HCT116 (cell line): ENCODE results near the gene KANSL1. TPM values are rescaled to one million over a fixed set of nuclear protein-coding genes. Genes with fewer than 3 reads are reported as not detected.
"Not testable (repeated sequence)": the region's sequence is repeated elsewhere in the genome, so short reads cannot be mapped to it uniquely, and the experiment has no call there.

ENCODE experiments used
- ATAC-seq: fragments of 200-7000 bp; cut with Tn5 transposase; 2 replicates; pipeline ENCODE4 v1.9.1; 2020; ENCODE audit warnings: mild to moderate bottlenecking, moderate library complexity
- BruUV-seq: library from RNA; stranded (reverse); fragments of 400-500 nt; replicated peaks from 2 replicates; lab custom pipeline; 2021; lab: Mats Ljungman, UMichigan
- CTCF ChIA-PET: fragments of 300-600 bp; sonication (Branson Sonifier 250); formaldehyde crosslinking; loops from one replicate; lab custom pipeline; 2021; ENCODE audit warnings: antibody characterized with exemption; lab: Charles Lee
- POLR2A ChIA-PET: fragments of 300-600, 350-600 bp; sonication (Branson Sonifier 250); formaldehyde crosslinking; loops from one replicate; lab custom pipeline; 2021; ENCODE audit warnings: antibody characterized with exemption; lab: Charles Lee
- RAD21 ChIA-PET, 2 experiments: fragments of 300-600 bp; sonication (Branson Sonifier 250); formaldehyde crosslinking; loops; one replicate each; lab custom pipeline; 2023; ENCODE audit warnings: low total read pairs in 2 of 2; ENCODE audit not compliant: uncharacterized antibody in 2 of 2, unreplicated experiment in 2 of 2, low non-redundant PET in 1 of 2; lab: Charles Lee
- DNase-seq: peaks from one replicate; pipeline ENCODE4 v3.0.0-alpha.2; 2010; ENCODE audit warnings: low read depth, low spot score
- H2AFZ ChIP-seq: fragments of 200-600 bp; shearing (Covaris generic), sonication (generic); 2 replicates; pipeline ENCODE4 v1.6.1; 2017; ENCODE audit warnings: low read depth, mixed run types, mixed read lengths, antibody characterized with exemption, low read length; ENCODE audit not compliant: poor library complexity, severe bottlenecking
- H3K27ac ChIP-seq: 2 replicates; pipeline ENCODE4 v1.5.1; 2012; ENCODE audit warnings: low read depth, low read length
- H3K27me3 ChIP-seq: fragments of 200-600 bp; sonication (generic); 2 replicates; pipeline ENCODE4 v1.6.1; 2016; ENCODE audit warnings: mixed run types, low read length, mixed read lengths; ENCODE audit not compliant: insufficient read depth
- H3K36me3 ChIP-seq, 2 experiments: fragments of 200-500 bp in 1 of 2; fragments of 200-600 bp in 1 of 2; sonication (Bioruptor generic) in 1 of 2; sonication (generic) in 1 of 2; 2 replicates each; pipeline versions ENCODE4 v1.5.1 to v1.6.1; 2014 to 2016; ENCODE audit warnings: low read length in 2 of 2, inconsistent platforms in 1 of 2, mixed read lengths in 1 of 2, mixed run types in 1 of 2; ENCODE audit not compliant: insufficient read depth in 2 of 2, control insufficient read depth in 1 of 2
- H3K4me1 ChIP-seq, 2 experiments: fragments of 200-600 bp in 1 of 2; sonication (generic) in 1 of 2; 2 replicates each; pipeline versions ENCODE4 v1.5.1 to v1.6.1; 2012 to 2017; ENCODE audit warnings: low read length in 2 of 2, inconsistent platforms in 1 of 2, mild to moderate bottlenecking in 1 of 2, mixed read lengths in 1 of 2, mixed run types in 1 of 2, moderate library complexity in 1 of 2; ENCODE audit not compliant: insufficient read depth in 2 of 2, control insufficient read depth in 1 of 2
- H3K4me2 ChIP-seq: fragments of 200-600 bp; sonication (generic); 2 replicates; pipeline ENCODE4 v1.6.1; 2017; ENCODE audit warnings: mixed run types, low read length, mixed read lengths
- H3K4me3 ChIP-seq, 2 experiments: fragments of 200-600 bp in 1 of 2; sonication (generic) in 1 of 2; replicated peaks in 1 of 2; 2 replicates each; pipeline ENCODE4 v1.5.1; 2011 to 2016; ENCODE audit warnings: low read length in 2 of 2, control low read depth in 1 of 2, low read depth in 1 of 2, mild to moderate bottlenecking in 1 of 2, mixed read lengths in 1 of 2, mixed run types in 1 of 2
- H3K79me2 ChIP-seq: fragments of 200-600 bp; sonication (generic); 2 replicates; pipeline ENCODE4 v1.6.1; 2017; ENCODE audit warnings: mild to moderate bottlenecking, mixed run types, low read length, moderate library complexity, mixed read lengths; ENCODE audit not compliant: insufficient read depth
- H3K9ac ChIP-seq: fragments of 200-600 bp; sonication (generic); 2 replicates; pipeline ENCODE4 v1.6.1; 2016; ENCODE audit warnings: low read length, mixed read lengths
- H3K9me2 ChIP-seq: fragments of 200-600 bp; sonication (generic), shearing (Covaris generic); 2 replicates; pipeline ENCODE4 v1.6.1; 2017; ENCODE audit warnings: mixed run types, mild to moderate bottlenecking, moderate library complexity; ENCODE audit not compliant: insufficient read depth
- H3K9me3 ChIP-seq, 2 experiments: fragments of 200-500 bp in 1 of 2; fragments of 200-600 bp in 1 of 2; sonication (Bioruptor generic) in 1 of 2; sonication (generic) in 1 of 2; 2 replicates each; pipeline ENCODE4 v1.6.1; 2014 to 2017; ENCODE audit warnings: low read length in 2 of 2, mixed read lengths in 2 of 2, inconsistent platforms in 1 of 2, low read depth in 1 of 2, mild to moderate bottlenecking in 1 of 2, mixed run types in 1 of 2, moderate library complexity in 1 of 2; ENCODE audit not compliant: control insufficient read depth in 1 of 2, insufficient read depth in 1 of 2
- H4K20me1 ChIP-seq: fragments of 200-600 bp; sonication (generic), shearing (Covaris generic); 2 replicates; pipeline ENCODE4 v1.6.1; 2017; ENCODE audit warnings: mixed run types, mild to moderate bottlenecking, moderate library complexity; ENCODE audit not compliant: insufficient read depth
- intact Hi-C: fragments of 100-400 bp; cut with micrococcal nuclease; formaldehyde crosslinking; loops from 2 replicates; pipeline ENCODE4 v1.10.0; 2022
- total RNA-seq: library from RNA; stranded (reverse); gene quantifications from one replicate; pipeline ENCODE4 v1.2.1, GENCODE V29; 2021; ENCODE audit not compliant: unreplicated experiment

KANSL1 gene
- total RNA-seq, 1 experiment from 2014 or later: 77.5 TPM

- POLR2A ChIA-PET, H2AFZ ChIP-seq, BruUV-seq, DNase-seq, H3K4me3 ChIP-seq, H3K9me3 ChIP-seq, RAD21 ChIA-PET, H3K9me2 ChIP-seq, H3K36me3 ChIP-seq, H3K27me3 ChIP-seq, H3K4me2 ChIP-seq, H3K9ac ChIP-seq, H3K27ac ChIP-seq, intact Hi-C loops, CTCF ChIA-PET, ATAC-seq: not testable (repeated sequence)
- Histone ChIP-seq H3K4me1 (peaks cover 9 to 12% of the 10 kb centered on the region in 2 experiments; a peak in 2 of 4 replicates), H4K20me1 (peaks cover 35% of the 10 kb centered on the region; the same call in 1 of the 2 replicates), H3K79me2 (peaks cover 97% of the 10 kb centered on the region)
Measured at GRCh38 chr17:46102806-46103205, 90.4 kb downstream of the KANSL1 start.

DNA sequence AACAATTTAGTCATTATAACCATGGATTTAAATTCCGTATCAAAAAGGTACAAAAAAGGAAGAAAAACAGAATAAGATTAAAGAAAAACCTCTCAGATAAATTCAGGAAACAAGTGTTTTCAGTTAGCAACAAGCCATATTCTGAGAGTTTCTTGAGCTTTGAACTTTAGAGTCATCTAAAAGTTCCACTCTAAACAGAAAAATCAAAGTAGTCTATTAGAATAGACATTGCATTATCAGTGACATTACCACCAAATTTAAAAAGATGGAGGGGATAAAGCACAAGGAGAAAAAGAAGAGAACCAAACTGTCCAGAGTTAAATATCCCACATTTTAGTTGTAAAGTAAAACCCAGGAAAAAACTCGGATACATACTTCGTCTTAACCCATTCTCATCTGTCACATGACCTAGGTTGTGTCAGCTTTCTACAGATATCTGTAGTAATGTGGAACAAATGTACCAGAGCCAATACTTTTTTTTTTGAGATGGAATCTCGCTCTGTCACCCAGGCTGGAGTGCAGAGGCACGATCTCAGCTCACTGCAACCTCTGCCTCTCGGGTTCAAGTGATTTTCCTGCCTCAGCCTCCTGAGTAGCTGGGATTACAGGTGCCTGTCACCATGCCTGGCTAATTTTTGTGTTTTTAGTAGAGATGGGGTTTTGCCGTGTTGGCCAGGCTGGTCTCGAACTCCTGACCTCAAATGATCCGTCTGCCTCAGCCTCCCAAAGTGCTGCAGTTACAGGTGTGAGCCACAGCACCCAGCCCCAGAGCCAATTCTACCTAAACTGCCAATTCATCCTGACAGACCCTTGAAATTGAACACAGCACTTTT is 91.2 kb downstream of the KANSL1 start:
- not testable (repeated sequence) for H3K4me2 ChIP-seq

More for the DNA sequence above, 91.2 kb downstream of the KANSL1 start:
- H2AFZ ChIP-seq, H3K27ac ChIP-seq, H3K9ac ChIP-seq, H3K9me3 ChIP-seq, BruUV-seq, H3K36me3 ChIP-seq, H3K4me3 ChIP-seq, DNase-seq, POLR2A ChIA-PET, H3K9me2 ChIP-seq, RAD21 ChIA-PET, H3K27me3 ChIP-seq, CTCF ChIA-PET, intact Hi-C loops: not testable (repeated sequence)
- Histone ChIP-seq H3K79me2 (peaks cover 97% of the 10 kb centered on the region), H3K4me1 (peaks cover 9 to 12% of the 10 kb centered on the region in 2 experiments; a peak in 2 of 4 replicates), H4K20me1 (peaks cover 37% of the 10 kb centered on the region; the same call in 1 of the 2 replicates)
- peak; percentile 43; the same call in 1 of the 2 replicates for ATAC-seq
